GM23338 (cell line): Measurements from ENCODE around the gene LRRC8E. TPM values are rescaled to one million over a fixed set of nuclear protein-coding genes. Genes with fewer than 3 reads are reported as not detected.

Experiments used
- EZH2phosphoT487 ChIP-seq: fragments of 200-600 bp; sonication (generic); IDR thresholded peaks from one replicate; pipeline ENCODE4 v1.8.1; 2018; ENCODE audit warnings: antibody characterized with exemption; ENCODE audit not compliant: unreplicated experiment
- NANOG ChIP-seq: IDR thresholded peaks from 2 replicates; pipeline ENCODE4 v1.6.1; 2016; ENCODE audit warnings: antibody characterized with exemption, borderline replicate concordance
- POLR2AphosphoS5 ChIP-seq: IDR thresholded peaks from 2 replicates; pipeline ENCODE4 v1.6.1; 2016; ENCODE audit warnings: antibody characterized with exemption, low read depth
- polyA plus RNA-seq: library from polyadenylated mRNA; unstranded; fragments of >200 nt; fragmentation: Nextera tagmentation; extraction: Ambion mirVana; gene quantifications from 2 replicates; pipeline ENCODE4 v1.2.1, GENCODE V29; 2016
- total RNA-seq: library from RNA; depleted of rRNA; stranded (reverse); fragments of >200 nt; shearing (Covaris generic); gene quantifications from 2 replicates; pipeline ENCODE4 v1.2.3, GENCODE V29; 2014
- TF ChIP-seq, protein P1 (sequence below): fragments of 250-450 bp; sonication (Bioruptor Pico); IDR thresholded peaks from 2 replicates; pipeline ENCODE4 v1.5.0; 2020; ENCODE audit warnings: mild to moderate bottlenecking, moderate library complexity
- TF ChIP-seq, protein P2 (sequence below), 2 experiments: fragments of 200-600 bp in 1 of 2; sonication (generic) in 1 of 2; conservative IDR thresholded peaks; 2 replicates each; pipeline versions ENCODE4 v1.5.1 to v1.6.1; 2016 to 2017; ENCODE audit warnings: antibody characterized with exemption in 2 of 2, low read depth in 2 of 2, mild to moderate bottlenecking in 2 of 2, moderate library complexity in 1 of 2
- TF ChIP-seq, protein P3 (sequence below): IDR thresholded peaks from one replicate; pipeline ENCODE4 v1.6.1; 2018; ENCODE audit warnings: antibody characterized with exemption; ENCODE audit not compliant: unreplicated experiment

The LRRC8E gene
- total and polyA plus RNA-seq, 2 experiments from 2014 or later, result 0.29 to 4.8 TPM

DNA sequence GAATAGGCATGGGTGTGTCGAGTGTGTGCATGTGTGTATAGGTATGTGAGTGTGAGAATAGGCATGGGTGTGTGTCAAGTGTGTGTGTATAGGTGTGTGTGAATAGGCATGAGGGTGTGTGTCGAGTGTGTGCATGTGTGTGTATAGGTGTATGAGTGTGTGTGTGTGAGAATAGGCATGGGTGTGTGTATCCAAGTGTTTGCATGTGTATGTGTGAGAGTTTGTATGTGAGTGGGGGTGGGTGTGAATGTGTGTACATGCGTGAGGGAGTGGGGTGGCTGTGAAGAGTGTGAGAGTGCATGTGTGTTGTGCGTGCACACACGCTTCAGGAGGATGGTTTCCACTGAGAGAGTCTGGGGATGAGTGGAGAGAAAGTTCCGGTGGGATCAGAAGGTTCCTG is 44.8 kb upstream of the LRRC8E start (continued):
- TF ChIP-seq, protein P1, sequence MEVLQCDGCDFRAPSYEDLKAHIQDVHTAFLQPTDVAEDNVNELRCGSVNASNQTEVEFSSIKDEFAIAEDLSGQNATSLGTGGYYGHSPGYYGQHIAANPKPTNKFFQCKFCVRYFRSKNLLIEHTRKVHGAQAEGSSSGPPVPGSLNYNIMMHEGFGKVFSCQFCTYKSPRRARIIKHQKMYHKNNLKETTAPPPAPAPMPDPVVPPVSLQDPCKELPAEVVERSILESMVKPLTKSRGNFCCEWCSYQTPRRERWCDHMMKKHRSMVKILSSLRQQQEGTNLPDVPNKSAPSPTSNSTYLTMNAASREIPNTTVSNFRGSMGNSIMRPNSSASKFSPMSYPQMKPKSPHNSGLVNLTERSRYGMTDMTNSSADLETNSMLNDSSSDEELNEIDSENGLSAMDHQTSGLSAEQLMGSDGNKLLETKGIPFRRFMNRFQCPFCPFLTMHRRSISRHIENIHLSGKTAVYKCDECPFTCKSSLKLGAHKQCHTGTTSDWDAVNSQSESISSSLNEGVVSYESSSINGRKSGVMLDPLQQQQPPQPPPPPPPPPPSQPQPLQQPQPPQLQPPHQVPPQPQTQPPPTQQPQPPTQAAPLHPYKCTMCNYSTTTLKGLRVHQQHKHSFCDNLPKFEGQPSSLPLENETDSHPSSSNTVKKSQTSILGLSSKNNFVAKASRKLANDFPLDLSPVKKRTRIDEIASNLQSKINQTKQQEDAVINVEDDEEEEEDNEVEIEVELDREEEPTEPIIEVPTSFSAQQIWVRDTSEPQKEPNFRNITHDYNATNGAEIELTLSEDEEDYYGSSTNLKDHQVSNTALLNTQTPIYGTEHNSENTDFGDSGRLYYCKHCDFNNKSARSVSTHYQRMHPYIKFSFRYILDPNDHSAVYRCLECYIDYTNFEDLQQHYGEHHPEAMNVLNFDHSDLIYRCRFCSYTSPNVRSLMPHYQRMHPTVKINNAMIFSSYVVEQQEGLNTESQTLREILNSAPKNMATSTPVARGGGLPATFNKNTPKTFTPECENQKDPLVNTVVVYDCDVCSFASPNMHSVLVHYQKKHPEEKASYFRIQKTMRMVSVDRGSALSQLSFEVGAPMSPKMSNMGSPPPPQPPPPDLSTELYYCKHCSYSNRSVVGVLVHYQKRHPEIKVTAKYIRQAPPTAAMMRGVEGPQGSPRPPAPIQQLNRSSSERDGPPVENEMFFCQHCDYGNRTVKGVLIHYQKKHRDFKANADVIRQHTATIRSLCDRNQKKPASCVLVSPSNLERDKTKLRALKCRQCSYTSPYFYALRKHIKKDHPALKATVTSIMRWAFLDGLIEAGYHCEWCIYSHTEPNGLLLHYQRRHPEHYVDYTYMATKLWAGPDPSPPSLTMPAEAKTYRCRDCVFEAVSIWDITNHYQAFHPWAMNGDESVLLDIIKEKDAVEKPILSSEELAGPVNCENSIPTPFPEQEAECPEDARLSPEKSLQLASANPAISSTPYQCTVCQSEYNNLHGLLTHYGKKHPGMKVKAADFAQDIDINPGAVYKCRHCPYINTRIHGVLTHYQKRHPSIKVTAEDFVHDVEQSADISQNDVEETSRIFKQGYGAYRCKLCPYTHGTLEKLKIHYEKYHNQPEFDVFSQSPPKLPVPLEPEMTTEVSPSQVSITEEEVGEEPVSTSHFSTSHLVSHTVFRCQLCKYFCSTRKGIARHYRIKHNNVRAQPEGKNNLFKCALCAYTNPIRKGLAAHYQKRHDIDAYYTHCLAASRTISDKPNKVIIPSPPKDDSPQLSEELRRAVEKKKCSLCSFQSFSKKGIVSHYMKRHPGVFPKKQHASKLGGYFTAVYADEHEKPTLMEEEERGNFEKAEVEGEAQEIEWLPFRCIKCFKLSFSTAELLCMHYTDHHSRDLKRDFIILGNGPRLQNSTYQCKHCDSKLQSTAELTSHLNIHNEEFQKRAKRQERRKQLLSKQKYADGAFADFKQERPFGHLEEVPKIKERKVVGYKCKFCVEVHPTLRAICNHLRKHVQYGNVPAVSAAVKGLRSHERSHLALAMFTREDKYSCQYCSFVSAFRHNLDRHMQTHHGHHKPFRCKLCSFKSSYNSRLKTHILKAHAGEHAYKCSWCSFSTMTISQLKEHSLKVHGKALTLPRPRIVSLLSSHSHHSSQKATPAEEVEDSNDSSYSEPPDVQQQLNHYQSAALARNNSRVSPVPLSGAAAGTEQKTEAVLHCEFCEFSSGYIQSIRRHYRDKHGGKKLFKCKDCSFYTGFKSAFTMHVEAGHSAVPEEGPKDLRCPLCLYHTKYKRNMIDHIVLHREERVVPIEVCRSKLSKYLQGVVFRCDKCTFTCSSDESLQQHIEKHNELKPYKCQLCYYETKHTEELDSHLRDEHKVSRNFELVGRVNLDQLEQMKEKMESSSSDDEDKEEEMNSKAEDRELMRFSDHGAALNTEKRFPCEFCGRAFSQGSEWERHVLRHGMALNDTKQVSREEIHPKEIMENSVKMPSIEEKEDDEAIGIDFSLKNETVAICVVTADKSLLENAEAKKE (CRISPR knock-in tag), result no peak
- TF ChIP-seq, protein P2, sequence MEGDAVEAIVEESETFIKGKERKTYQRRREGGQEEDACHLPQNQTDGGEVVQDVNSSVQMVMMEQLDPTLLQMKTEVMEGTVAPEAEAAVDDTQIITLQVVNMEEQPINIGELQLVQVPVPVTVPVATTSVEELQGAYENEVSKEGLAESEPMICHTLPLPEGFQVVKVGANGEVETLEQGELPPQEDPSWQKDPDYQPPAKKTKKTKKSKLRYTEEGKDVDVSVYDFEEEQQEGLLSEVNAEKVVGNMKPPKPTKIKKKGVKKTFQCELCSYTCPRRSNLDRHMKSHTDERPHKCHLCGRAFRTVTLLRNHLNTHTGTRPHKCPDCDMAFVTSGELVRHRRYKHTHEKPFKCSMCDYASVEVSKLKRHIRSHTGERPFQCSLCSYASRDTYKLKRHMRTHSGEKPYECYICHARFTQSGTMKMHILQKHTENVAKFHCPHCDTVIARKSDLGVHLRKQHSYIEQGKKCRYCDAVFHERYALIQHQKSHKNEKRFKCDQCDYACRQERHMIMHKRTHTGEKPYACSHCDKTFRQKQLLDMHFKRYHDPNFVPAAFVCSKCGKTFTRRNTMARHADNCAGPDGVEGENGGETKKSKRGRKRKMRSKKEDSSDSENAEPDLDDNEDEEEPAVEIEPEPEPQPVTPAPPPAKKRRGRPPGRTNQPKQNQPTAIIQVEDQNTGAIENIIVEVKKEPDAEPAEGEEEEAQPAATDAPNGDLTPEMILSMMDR (conservative IDR thresholded peaks at IDR 0.05; ENCODE audit: low read depth in 2 of 2), result no peak
- TF ChIP-seq, protein P3, sequence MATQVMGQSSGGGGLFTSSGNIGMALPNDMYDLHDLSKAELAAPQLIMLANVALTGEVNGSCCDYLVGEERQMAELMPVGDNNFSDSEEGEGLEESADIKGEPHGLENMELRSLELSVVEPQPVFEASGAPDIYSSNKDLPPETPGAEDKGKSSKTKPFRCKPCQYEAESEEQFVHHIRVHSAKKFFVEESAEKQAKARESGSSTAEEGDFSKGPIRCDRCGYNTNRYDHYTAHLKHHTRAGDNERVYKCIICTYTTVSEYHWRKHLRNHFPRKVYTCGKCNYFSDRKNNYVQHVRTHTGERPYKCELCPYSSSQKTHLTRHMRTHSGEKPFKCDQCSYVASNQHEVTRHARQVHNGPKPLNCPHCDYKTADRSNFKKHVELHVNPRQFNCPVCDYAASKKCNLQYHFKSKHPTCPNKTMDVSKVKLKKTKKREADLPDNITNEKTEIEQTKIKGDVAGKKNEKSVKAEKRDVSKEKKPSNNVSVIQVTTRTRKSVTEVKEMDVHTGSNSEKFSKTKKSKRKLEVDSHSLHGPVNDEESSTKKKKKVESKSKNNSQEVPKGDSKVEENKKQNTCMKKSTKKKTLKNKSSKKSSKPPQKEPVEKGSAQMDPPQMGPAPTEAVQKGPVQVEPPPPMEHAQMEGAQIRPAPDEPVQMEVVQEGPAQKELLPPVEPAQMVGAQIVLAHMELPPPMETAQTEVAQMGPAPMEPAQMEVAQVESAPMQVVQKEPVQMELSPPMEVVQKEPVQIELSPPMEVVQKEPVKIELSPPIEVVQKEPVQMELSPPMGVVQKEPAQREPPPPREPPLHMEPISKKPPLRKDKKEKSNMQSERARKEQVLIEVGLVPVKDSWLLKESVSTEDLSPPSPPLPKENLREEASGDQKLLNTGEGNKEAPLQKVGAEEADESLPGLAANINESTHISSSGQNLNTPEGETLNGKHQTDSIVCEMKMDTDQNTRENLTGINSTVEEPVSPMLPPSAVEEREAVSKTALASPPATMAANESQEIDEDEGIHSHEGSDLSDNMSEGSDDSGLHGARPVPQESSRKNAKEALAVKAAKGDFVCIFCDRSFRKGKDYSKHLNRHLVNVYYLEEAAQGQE, result no peak
- no peak for TF ChIP-seq EZH2phosphoT487
- TF ChIP-seq NANOG, result no peak
- no peak for TF ChIP-seq POLR2AphosphoS5
